HepG2 (cell line): ENCODE data around the gene CHMP6. TPM values are rescaled to one million over a fixed set of nuclear protein-coding genes. Genes with fewer than 3 reads are reported as not detected.

Source experiments
- FOSL2 ChIP-seq: sonication (generic); formaldehyde crosslinking; IDR thresholded peaks from 2 replicates; pipeline ENCODE4 v1.4.0; 2020; ENCODE audit warnings: missing genetic modification reagents
- MAFK ChIP-seq, 2 experiments: IDR thresholded peaks in 1 of 2; conservative IDR thresholded peaks in 1 of 2; 2 replicates each; pipeline ENCODE4 v1.6.1; 2011; ENCODE audit warnings: improper control_type of control experiment in 2 of 2, low read length in 2 of 2
- POLR2AphosphoS2 ChIP-seq: IDR thresholded peaks from 2 replicates; pipeline ENCODE4 v1.6.1; 2011; ENCODE audit warnings: low read depth, low read length, improper control_type of control experiment
- TSC22D2 ChIP-seq: sonication (generic); formaldehyde crosslinking; IDR thresholded peaks from 2 replicates; pipeline ENCODE4 v1.5.1; 2020; ENCODE audit warnings: missing genetic modification reagents, mild to moderate bottlenecking, borderline replicate concordance
- ZFP37 ChIP-seq: sonication (generic); formaldehyde crosslinking; IDR thresholded peaks from 2 replicates; pipeline ENCODE4 v1.4.0; 2020; ENCODE audit warnings: missing genetic modification reagents, borderline replicate concordance
- ZMYM2 ChIP-seq: sonication (generic); formaldehyde crosslinking; IDR thresholded peaks from 2 replicates; pipeline ENCODE4 v1.8.0; 2022; ENCODE audit warnings: mild to moderate bottlenecking, missing genetic modification reagents
- ZNF124 ChIP-seq: sonication (generic); formaldehyde crosslinking; IDR thresholded peaks from 2 replicates; pipeline ENCODE4 v1.4.0; 2020; ENCODE audit warnings: missing genetic modification reagents
- ZNF350 ChIP-seq: sonication (generic); formaldehyde crosslinking; IDR thresholded peaks from 2 replicates; pipeline ENCODE4 v1.4.0; 2020; ENCODE audit warnings: mild to moderate bottlenecking, low read depth, missing genetic modification reagents, borderline replicate concordance
- ZNF382 ChIP-seq: sonication (generic); formaldehyde crosslinking; IDR thresholded peaks from 2 replicates; pipeline ENCODE4 v1.5.0; 2020; ENCODE audit warnings: missing genetic modification reagents, mild to moderate bottlenecking, borderline replicate concordance
- ZNF501 ChIP-seq: sonication (generic); formaldehyde crosslinking; IDR thresholded peaks from 2 replicates; pipeline ENCODE4 v1.5.1; 2020; ENCODE audit warnings: mild to moderate bottlenecking, moderate library complexity, missing genetic modification reagents
- ZNF672 ChIP-seq: sonication (generic); formaldehyde crosslinking; IDR thresholded peaks from 2 replicates; pipeline ENCODE4 v1.8.1; 2022; ENCODE audit warnings: missing genetic modification reagents
- ZNF776 ChIP-seq: sonication (generic); formaldehyde crosslinking; IDR thresholded peaks from 2 replicates; pipeline ENCODE4 v1.4.0; 2020; ENCODE audit warnings: mild to moderate bottlenecking, missing genetic modification reagents
- polyA plus RNA-seq, 8 experiments: library from polyadenylated mRNA; depleted of rRNA in 3 of 8; stranded (reverse) in 7 of 8; unstranded in 1 of 8; fragments of >200 nt; fragmentation: Illumina TruSeq in 4 of 8; extraction: Trizol in 4 of 8; gene quantifications; 2 replicates each; pipeline versions ENCODE4 v1.2.1 to v1.2.3, GENCODE V29; 2011 to 2016; ENCODE audit warnings: low read depth in 4 of 8, missing spikeins in 1 of 8, mixed read lengths in 1 of 8; ENCODE audit not compliant: insufficient read depth in 1 of 8
- total RNA-seq, 5 experiments: library from RNA; depleted of rRNA; stranded (reverse); fragments of >200 nt; fragmentation: Illumina TruSeq; extraction: Trizol; gene quantifications; 2 replicates each; pipeline ENCODE4 v1.2.3, GENCODE V29; 2016; ENCODE audit warnings: low read depth in 1 of 5
- TF ChIP-seq, protein P1 (sequence below): IDR thresholded peaks from 2 replicates; pipeline ENCODE4 v1.6.1; 2018; ENCODE audit warnings: missing genetic modification reagents, mild to moderate bottlenecking, missing compliant biosample characterization
- TF ChIP-seq, protein P2 (sequence below): sonication (generic); formaldehyde crosslinking; IDR thresholded peaks from 2 replicates; pipeline ENCODE4 v1.5.1; 2020; ENCODE audit warnings: missing genetic modification reagents, mild to moderate bottlenecking, borderline replicate concordance
- TF ChIP-seq, protein P3 (sequence below): sonication (generic); formaldehyde crosslinking; IDR thresholded peaks from 2 replicates; pipeline ENCODE4 v1.4.0; 2020; ENCODE audit warnings: mild to moderate bottlenecking, missing genetic modification reagents
- TF ChIP-seq, protein P4 (sequence below): sonication (generic); formaldehyde crosslinking; IDR thresholded peaks from 2 replicates; pipeline ENCODE4 v1.8.1; 2023; ENCODE audit warnings: missing genetic modification reagents, inconsistent platforms, borderline replicate concordance
- TF ChIP-seq, protein P5 (sequence below): sonication (generic); formaldehyde crosslinking; IDR thresholded peaks from 2 replicates; pipeline ENCODE4 v1.4.0; 2020; ENCODE audit warnings: mild to moderate bottlenecking, missing genetic modification reagents

CHMP6 gene
- total and polyA plus RNA-seq, 2 of the 13 experiments (the other 11 are each of a cell fraction or from before 2014, with no cell fraction given): 11.1 to 24.2 TPM

DNA sequence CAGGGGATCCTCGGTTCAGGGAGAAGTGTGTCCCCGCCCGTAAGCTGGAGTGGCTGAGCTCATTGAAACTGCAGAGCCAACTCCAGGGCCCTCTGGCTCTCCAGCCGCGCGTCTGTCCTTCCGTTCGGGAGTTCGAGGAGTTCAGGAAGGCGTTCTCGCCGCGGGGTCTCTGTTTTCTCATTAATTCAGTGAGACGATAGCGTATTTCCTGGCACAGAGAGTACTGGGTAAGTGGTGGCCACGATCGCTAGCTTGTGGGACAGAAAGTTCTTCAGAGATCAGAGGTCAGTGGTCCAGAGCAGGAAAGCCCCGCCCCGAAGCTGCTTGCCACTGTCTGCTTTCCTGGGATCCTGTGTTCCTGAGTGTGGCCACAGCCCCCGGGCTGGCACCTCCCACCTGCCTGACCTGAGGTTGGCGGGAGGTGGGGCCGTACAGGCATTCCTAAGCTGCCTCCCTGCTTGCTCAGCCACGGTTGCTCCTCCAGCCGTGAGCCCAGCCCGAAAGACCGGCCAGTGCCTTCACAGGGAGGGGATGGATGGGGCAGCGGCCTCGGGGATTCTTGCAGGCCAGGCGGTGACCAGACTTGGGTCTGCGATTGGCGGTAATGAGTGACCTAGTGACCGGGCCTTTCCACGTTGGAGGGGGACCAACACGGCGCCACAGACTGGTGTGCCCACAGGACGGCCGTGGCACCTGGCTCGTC is 52.2 kb downstream of the CHMP6 start (continued):
- TF ChIP-seq, protein P1, sequence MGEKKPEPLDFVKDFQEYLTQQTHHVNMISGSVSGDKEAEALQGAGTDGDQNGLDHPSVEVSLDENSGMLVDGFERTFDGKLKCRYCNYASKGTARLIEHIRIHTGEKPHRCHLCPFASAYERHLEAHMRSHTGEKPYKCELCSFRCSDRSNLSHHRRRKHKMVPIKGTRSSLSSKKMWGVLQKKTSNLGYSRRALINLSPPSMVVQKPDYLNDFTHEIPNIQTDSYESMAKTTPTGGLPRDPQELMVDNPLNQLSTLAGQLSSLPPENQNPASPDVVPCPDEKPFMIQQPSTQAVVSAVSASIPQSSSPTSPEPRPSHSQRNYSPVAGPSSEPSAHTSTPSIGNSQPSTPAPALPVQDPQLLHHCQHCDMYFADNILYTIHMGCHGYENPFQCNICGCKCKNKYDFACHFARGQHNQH (CRISPR knock-in tag): peak; percentile 50; the same call in 1 of the 2 replicates
- TF ChIP-seq FOSL2 (peak; percentile 89), ZMYM2 (no peak), MAFK (conservative IDR thresholded peaks at IDR 0.05 in 1 of 2, IDR thresholded peaks at IDR 0.05 in 1 of 2; ENCODE audit: low read length in 2 of 2) (no peak), POLR2AphosphoS2 (no peak), ZNF776 (CRISPR knock-in tag) (no peak), ZNF672 (no peak), ZNF124 (CRISPR knock-in tag) (no peak), TSC22D2 (CRISPR knock-in tag) (no peak), ZNF382 (no peak), ZFP37 (0 out of 2 replicates have a peak, but pooled peaks have one; percentile 47), ZNF350 (CRISPR knock-in tag) (peak; percentile 40; the same call in 1 of the 2 replicates), ZNF501 (CRISPR knock-in tag) (peak; percentile 28; the same call in 1 of the 2 replicates)
- TF ChIP-seq, protein P2, sequence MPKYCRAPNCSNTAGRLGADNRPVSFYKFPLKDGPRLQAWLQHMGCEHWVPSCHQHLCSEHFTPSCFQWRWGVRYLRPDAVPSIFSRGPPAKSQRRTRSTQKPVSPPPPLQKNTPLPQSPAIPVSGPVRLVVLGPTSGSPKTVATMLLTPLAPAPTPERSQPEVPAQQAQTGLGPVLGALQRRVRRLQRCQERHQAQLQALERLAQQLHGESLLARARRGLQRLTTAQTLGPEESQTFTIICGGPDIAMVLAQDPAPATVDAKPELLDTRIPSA (CRISPR knock-in tag): no peak
- TF ChIP-seq, protein P3, sequence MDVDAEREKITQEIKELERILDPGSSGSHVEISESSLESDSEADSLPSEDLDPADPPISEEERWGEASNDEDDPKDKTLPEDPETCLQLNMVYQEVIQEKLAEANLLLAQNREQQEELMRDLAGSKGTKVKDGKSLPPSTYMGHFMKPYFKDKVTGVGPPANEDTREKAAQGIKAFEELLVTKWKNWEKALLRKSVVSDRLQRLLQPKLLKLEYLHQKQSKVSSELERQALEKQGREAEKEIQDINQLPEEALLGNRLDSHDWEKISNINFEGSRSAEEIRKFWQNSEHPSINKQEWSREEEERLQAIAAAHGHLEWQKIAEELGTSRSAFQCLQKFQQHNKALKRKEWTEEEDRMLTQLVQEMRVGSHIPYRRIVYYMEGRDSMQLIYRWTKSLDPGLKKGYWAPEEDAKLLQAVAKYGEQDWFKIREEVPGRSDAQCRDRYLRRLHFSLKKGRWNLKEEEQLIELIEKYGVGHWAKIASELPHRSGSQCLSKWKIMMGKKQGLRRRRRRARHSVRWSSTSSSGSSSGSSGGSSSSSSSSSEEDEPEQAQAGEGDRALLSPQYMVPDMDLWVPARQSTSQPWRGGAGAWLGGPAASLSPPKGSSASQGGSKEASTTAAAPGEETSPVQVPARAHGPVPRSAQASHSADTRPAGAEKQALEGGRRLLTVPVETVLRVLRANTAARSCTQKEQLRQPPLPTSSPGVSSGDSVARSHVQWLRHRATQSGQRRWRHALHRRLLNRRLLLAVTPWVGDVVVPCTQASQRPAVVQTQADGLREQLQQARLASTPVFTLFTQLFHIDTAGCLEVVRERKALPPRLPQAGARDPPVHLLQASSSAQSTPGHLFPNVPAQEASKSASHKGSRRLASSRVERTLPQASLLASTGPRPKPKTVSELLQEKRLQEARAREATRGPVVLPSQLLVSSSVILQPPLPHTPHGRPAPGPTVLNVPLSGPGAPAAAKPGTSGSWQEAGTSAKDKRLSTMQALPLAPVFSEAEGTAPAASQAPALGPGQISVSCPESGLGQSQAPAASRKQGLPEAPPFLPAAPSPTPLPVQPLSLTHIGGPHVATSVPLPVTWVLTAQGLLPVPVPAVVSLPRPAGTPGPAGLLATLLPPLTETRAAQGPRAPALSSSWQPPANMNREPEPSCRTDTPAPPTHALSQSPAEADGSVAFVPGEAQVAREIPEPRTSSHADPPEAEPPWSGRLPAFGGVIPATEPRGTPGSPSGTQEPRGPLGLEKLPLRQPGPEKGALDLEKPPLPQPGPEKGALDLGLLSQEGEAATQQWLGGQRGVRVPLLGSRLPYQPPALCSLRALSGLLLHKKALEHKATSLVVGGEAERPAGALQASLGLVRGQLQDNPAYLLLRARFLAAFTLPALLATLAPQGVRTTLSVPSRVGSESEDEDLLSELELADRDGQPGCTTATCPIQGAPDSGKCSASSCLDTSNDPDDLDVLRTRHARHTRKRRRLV (CRISPR knock-in tag): peak; percentile 87; the same call in 1 of the 2 replicates
- TF ChIP-seq, protein P4, sequence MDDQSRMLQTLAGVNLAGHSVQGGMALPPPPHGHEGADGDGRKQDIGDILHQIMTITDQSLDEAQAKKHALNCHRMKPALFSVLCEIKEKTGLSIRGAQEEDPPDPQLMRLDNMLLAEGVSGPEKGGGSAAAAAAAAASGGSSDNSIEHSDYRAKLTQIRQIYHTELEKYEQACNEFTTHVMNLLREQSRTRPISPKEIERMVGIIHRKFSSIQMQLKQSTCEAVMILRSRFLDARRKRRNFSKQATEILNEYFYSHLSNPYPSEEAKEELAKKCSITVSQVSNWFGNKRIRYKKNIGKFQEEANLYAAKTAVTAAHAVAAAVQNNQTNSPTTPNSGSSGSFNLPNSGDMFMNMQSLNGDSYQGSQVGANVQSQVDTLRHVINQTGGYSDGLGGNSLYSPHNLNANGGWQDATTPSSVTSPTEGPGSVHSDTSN (CRISPR knock-in tag): no peak
- TF ChIP-seq, protein P5, sequence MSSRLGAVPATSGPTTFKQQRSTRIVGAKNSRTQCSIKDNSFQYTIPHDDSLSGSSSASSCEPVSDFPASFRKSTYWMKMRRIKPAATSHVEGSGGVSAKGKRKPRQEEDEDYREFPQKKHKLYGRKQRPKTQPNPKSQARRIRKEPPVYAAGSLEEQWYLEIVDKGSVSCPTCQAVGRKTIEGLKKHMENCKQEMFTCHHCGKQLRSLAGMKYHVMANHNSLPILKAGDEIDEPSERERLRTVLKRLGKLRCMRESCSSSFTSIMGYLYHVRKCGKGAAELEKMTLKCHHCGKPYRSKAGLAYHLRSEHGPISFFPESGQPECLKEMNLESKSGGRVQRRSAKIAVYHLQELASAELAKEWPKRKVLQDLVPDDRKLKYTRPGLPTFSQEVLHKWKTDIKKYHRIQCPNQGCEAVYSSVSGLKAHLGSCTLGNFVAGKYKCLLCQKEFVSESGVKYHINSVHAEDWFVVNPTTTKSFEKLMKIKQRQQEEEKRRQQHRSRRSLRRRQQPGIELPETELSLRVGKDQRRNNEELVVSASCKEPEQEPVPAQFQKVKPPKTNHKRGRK (CRISPR knock-in tag): no peak
